Vagina (tissue), 2 donors: ENCODE results near the gene NEMP2.

ENCODE experiments used
- CTCF ChIP-seq, 3 experiments: fragments of 450-650 bp in 2 of 3; fragments of 200-600 bp in 1 of 3; sonication (generic) in 1 of 3; IDR thresholded peaks; one replicate each; pipeline ENCODE4 v1.5.1; 2017 to 2019; ENCODE audit warnings: antibody characterized with exemption in 3 of 3, mild to moderate bottlenecking in 2 of 3, moderate library complexity in 2 of 3
- POLR2AphosphoS5 ChIP-seq, 2 donors: sonication (generic); formaldehyde crosslinking; IDR thresholded peaks; one replicate each; pipeline ENCODE4 v1.9.0; 2017; ENCODE audit warnings: antibody characterized with exemption in 2 of 2, mild to moderate bottlenecking in 2 of 2, low read depth in 1 of 2; ENCODE audit not compliant: insufficient read depth in 1 of 2

GRCh38 chr2:190528521-190529001 lies 6.0 kb downstream of the NEMP2 start:
- TF ChIP-seq CTCF (IDR thresholded peaks at IDR 0.05) (no peak), POLR2AphosphoS5 (IDR thresholded peaks at IDR 0.05; ENCODE audit: insufficient read depth in 1 of 2, low read depth in 1 of 2) (no peak)
